HEK293 (cell line): ENCODE results near the gene SHTN1.

Experiments used
- TCF7L2 ChIP-seq: IDR thresholded peaks from 2 replicates; pipeline ENCODE4 v1.6.1; 2011; ENCODE audit warnings: low read depth, mild to moderate bottlenecking, inconsistent platforms, low read length, moderate library complexity, borderline replicate concordance
- ZFP41 ChIP-seq: fragments of 450-650 bp; formaldehyde crosslinking; IDR thresholded peaks from 2 replicates; pipeline ENCODE4 v1.5.1; 2016; ENCODE audit warnings: missing biosample characterization, missing genetic modification characterization, borderline replicate concordance
- ZNF37A ChIP-seq: fragments of 450-650 bp; IDR thresholded peaks from 2 replicates; pipeline ENCODE4 v1.5.1; 2018; ENCODE audit warnings: missing biosample characterization, missing genetic modification characterization
- TF ChIP-seq, protein P1 (sequence below): fragments of 450-650 bp; formaldehyde crosslinking; IDR thresholded peaks from 2 replicates; pipeline ENCODE4 v1.5.1; 2016; ENCODE audit warnings: missing biosample characterization, missing genetic modification characterization
- TF ChIP-seq, protein P2 (sequence below): fragments of 450-650 bp; formaldehyde crosslinking; IDR thresholded peaks from 2 replicates; pipeline ENCODE4 v1.5.1; 2017; ENCODE audit warnings: missing biosample characterization, missing genetic modification characterization

GRCh38 chr10:116968331-116968730 lies 36.7 kb downstream of the SHTN1 start:
- TF ChIP-seq TCF7L2: no peak
- TF ChIP-seq, protein P1, sequence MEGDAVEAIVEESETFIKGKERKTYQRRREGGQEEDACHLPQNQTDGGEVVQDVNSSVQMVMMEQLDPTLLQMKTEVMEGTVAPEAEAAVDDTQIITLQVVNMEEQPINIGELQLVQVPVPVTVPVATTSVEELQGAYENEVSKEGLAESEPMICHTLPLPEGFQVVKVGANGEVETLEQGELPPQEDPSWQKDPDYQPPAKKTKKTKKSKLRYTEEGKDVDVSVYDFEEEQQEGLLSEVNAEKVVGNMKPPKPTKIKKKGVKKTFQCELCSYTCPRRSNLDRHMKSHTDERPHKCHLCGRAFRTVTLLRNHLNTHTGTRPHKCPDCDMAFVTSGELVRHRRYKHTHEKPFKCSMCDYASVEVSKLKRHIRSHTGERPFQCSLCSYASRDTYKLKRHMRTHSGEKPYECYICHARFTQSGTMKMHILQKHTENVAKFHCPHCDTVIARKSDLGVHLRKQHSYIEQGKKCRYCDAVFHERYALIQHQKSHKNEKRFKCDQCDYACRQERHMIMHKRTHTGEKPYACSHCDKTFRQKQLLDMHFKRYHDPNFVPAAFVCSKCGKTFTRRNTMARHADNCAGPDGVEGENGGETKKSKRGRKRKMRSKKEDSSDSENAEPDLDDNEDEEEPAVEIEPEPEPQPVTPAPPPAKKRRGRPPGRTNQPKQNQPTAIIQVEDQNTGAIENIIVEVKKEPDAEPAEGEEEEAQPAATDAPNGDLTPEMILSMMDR (tag by site-specific recombination): no peak
- no peak for TF ChIP-seq ZNF37A (tag by site-specific recombination)
- TF ChIP-seq, protein P2, sequence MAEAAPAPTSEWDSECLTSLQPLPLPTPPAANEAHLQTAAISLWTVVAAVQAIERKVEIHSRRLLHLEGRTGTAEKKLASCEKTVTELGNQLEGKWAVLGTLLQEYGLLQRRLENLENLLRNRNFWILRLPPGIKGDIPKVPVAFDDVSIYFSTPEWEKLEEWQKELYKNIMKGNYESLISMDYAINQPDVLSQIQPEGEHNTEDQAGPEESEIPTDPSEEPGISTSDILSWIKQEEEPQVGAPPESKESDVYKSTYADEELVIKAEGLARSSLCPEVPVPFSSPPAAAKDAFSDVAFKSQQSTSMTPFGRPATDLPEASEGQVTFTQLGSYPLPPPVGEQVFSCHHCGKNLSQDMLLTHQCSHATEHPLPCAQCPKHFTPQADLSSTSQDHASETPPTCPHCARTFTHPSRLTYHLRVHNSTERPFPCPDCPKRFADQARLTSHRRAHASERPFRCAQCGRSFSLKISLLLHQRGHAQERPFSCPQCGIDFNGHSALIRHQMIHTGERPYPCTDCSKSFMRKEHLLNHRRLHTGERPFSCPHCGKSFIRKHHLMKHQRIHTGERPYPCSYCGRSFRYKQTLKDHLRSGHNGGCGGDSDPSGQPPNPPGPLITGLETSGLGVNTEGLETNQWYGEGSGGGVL: no peak
- no peak for TF ChIP-seq ZFP41 (tag by site-specific recombination)
